DLD1 (cell line): ENCODE results near the gene HIPK2.

Experiments
- in situ Hi-C: cut with HindIII; loops from 2 replicates; pipeline ENCODE4 v1.10.0; 2017; ENCODE audit warnings: low sequenced_read_pairs

The HIPK2 gene

GRCh38 chr7:139753693-139754111 lies 24.1 kb downstream of the HIPK2 start:
- in situ Hi-C loops = no loop called here

GRCh38 chr7:139753081-139753692 lies 24.6 kb downstream of the HIPK2 start:
- in situ Hi-C loops = no loop called here

GRCh38 chr7:139752604-139753003 lies 25.2 kb downstream of the HIPK2 start:
- in situ Hi-C loops = no loop called here

GRCh38 chr7:139752148-139752547 lies 25.6 kb downstream of the HIPK2 start:
- in situ Hi-C loops = no loop called here

- in situ Hi-C loops = no loop called here
Measured at GRCh38 chr7:139750459-139751095, 27.2 kb downstream of the HIPK2 start.

- in situ Hi-C loops = no loop called here
Measured at GRCh38 chr7:139749545-139749944, 28.3 kb downstream of the HIPK2 start.

GRCh38 chr7:139748941-139749340 lies 28.9 kb downstream of the HIPK2 start:
- in situ Hi-C loops = no loop called here

GRCh38 chr7:139748373-139748765 lies 29.4 kb downstream of the HIPK2 start:
- in situ Hi-C loops = no loop called here

GRCh38 chr7:139747662-139748372 lies 30.0 kb downstream of the HIPK2 start:
- in situ Hi-C loops = no loop called here

GRCh38 chr7:139746652-139747051 lies 31.1 kb downstream of the HIPK2 start:
- in situ Hi-C loops = no loop called here

GRCh38 chr7:139745678-139746143 lies 32.1 kb downstream of the HIPK2 start:
- in situ Hi-C loops = no loop called here

- in situ Hi-C loops = no loop called here
Measured at GRCh38 chr7:139744768-139745677, 32.8 kb downstream of the HIPK2 start.

- in situ Hi-C loops = no loop called here
Measured at GRCh38 chr7:139743967-139744767, 33.6 kb downstream of the HIPK2 start.

GRCh38 chr7:139743267-139743966 lies 34.4 kb downstream of the HIPK2 start:
- in situ Hi-C loops = no loop called here

- in situ Hi-C loops = no loop called here
Measured at GRCh38 chr7:139741789-139742344, 35.9 kb downstream of the HIPK2 start.

- in situ Hi-C loops = no loop called here
Measured at GRCh38 chr7:139741239-139741638, 36.6 kb downstream of the HIPK2 start.

GRCh38 chr7:139739863-139740597 lies 37.8 kb downstream of the HIPK2 start:
- in situ Hi-C loops = no loop called here

GRCh38 chr7:139738772-139739171 lies 39.0 kb downstream of the HIPK2 start:
- in situ Hi-C loops = no loop called here

GRCh38 chr7:139738101-139738489 lies 39.7 kb downstream of the HIPK2 start:
- in situ Hi-C loops = no loop called here
